T-helper 2 cell treated with Interferon-gamma antibody and Interleukin-4, amounts not matched to agents 100 ng/mL and 5 ng/mL, for 36 hours (primary cell): ENCODE data around the gene PARP15. TPM values are rescaled to one million over a fixed set of nuclear protein-coding genes. Genes with fewer than 3 reads are reported as not detected.

ENCODE experiments used
- intact Hi-C: fragments of 100-400 bp; cut with micrococcal nuclease; formaldehyde crosslinking; loops from one replicate; pipeline ENCODE4 v1.15.1; 2023
- total RNA-seq: library from RNA; stranded (reverse); gene quantifications from 2 replicates; pipeline ENCODE4 v1.2.3, GENCODE V29; 2022

The PARP15 gene
- total RNA-seq = 37.1 and 41.1 TPM in 2 replicates

GRCh38 chr3:122577409-122578031, at the start of gene PARP15:
TSS of gene PARP15 (plus strand) at chr3:122577650. CDS start at chr3:122577668, 18 bp downstream.
- intact Hi-C loops = loop anchor here (1.0 to 5.0 kb wide), 3 partner anchors 15 to 102 kb away; no protein-coding TSS in a partner anchor

GRCh38 chr3:122530164-122530563, 47.3 kb upstream of the PARP15 start:
- intact Hi-C loops = loop anchor here (5.0 kb wide), 1 partner anchor 148 kb away; the partner anchor contains the start of genes FAM162A and MIX23

- intact Hi-C loops = loop anchor here (5.0 kb wide), 1 partner anchor 151 kb away; the partner anchor contains the start of genes FAM162A and MIX23
Observed at GRCh38 chr3:122533480-122533879, 44.0 kb upstream of the PARP15 start.

- intact Hi-C loops = loop anchor here (5.0 kb wide), 1 partner anchor 152 kb away; the partner anchor contains the start of genes FAM162A and MIX23
Observed at GRCh38 chr3:122533931-122534334, 43.5 kb upstream of the PARP15 start.

GRCh38 chr3:122535964-122536631, 41.4 kb upstream of the PARP15 start:
- intact Hi-C loops = no loop called here

GRCh38 chr3:122536632-122537001, 40.8 kb upstream of the PARP15 start:
- intact Hi-C loops = no loop called here

- intact Hi-C loops = no loop called here
Observed at GRCh38 chr3:122538956-122539490, 38.4 kb upstream of the PARP15 start.

GRCh38 chr3:122546151-122546550, 31.3 kb upstream of the PARP15 start:
- intact Hi-C loops = no loop called here

- intact Hi-C loops = no loop called here
Observed at GRCh38 chr3:122548076-122548475, 29.4 kb upstream of the PARP15 start.

- intact Hi-C loops = no loop called here
Observed at GRCh38 chr3:122548619-122549018, 28.8 kb upstream of the PARP15 start.

GRCh38 chr3:122553171-122553570, 24.3 kb upstream of the PARP15 start:
- intact Hi-C loops = no loop called here

GRCh38 chr3:122555275-122556071, 22.0 kb upstream of the PARP15 start:
- intact Hi-C loops = no loop called here

GRCh38 chr3:122557356-122557755, 20.1 kb upstream of the PARP15 start:
- intact Hi-C loops = no loop called here

GRCh38 chr3:122558605-122559004, 18.8 kb upstream of the PARP15 start:
- intact Hi-C loops = no loop called here

- intact Hi-C loops = loop anchor here (1.0 to 5.0 kb wide), 3 partner anchors 119 to 1013 kb away; partner anchors contain the start of genes HSPBAP1 and POLQ
Observed at GRCh38 chr3:122559906-122560305, 17.5 kb upstream of the PARP15 start.

GRCh38 chr3:122560680-122561079, 16.8 kb upstream of the PARP15 start:
- intact Hi-C loops = loop anchor here (1.0 to 5.0 kb wide), 3 partner anchors 119 to 1013 kb away; partner anchors contain the start of genes HSPBAP1 and POLQ

- intact Hi-C loops = loop anchor here (2.0 to 5.0 kb wide), 3 partner anchors 14 to 1016 kb away; partner anchors contain the start of genes HSPBAP1, PARP15 and POLQ
Observed at GRCh38 chr3:122562923-122563716, 14.3 kb upstream of the PARP15 start.

- intact Hi-C loops = loop anchor here (1.0 to 5.0 kb wide), 8 partner anchors 13 to 1016 kb away; partner anchors contain the start of genes FAM162A, HSPBAP1, KPNA1 and PARP15
Observed at GRCh38 chr3:122563717-122564025, 13.8 kb upstream of the PARP15 start.

- intact Hi-C loops = loop anchor here (1.0 to 5.0 kb wide), 7 partner anchors 46 to 1017 kb away; partner anchors contain the start of genes FAM162A, HSPBAP1, KPNA1 and POLQ
Observed at GRCh38 chr3:122564155-122564912, 13.1 kb upstream of the PARP15 start, which contains the start of the genes DTX3L and PARP9. TSS of gene DTX3L (plus strand) at chr3:122564338. CDS start at chr3:122564427, 89 bp downstream. TSS of gene PARP9 (minus strand) at chr3:122564300. CDS start at chr3:122559620, 4,680 bp downstream.
